HG02588 (cell line): ENCODE results near the gene KRT80.

Experiments used
- ATAC-seq: cut with Tn5 transposase; IDR thresholded peaks from one replicate; pipeline ENCODE4 v1.9.1; 2021; ENCODE audit warnings: mild to moderate bottlenecking, moderate library complexity; ENCODE audit not compliant: unreplicated experiment

KRT80 gene

GRCh38 chr12:52141875-52142274 lies 49.9 kb downstream of the KRT80 start:
- ATAC-seq = no peak

- ATAC-seq = no peak
Measured at GRCh38 chr12:52141306-52141705, 50.5 kb downstream of the KRT80 start.

- ATAC-seq = no peak
Measured at GRCh38 chr12:52139579-52140062, 52.2 kb downstream of the KRT80 start.

GRCh38 chr12:52139147-52139546 lies 52.7 kb downstream of the KRT80 start:
- ATAC-seq = no peak

GRCh38 chr12:52137746-52138145 lies 54.1 kb downstream of the KRT80 start:
- no peak for ATAC-seq

GRCh38 chr12:52132754-52133161 lies 59.1 kb downstream of the KRT80 start:
- ATAC-seq = no peak

GRCh38 chr12:52130711-52131110 lies 61.1 kb downstream of the KRT80 start:
- ATAC-seq = no peak

- no peak for ATAC-seq
Measured at GRCh38 chr12:52127683-52128450, 63.9 kb downstream of the KRT80 start.

GRCh38 chr12:52126605-52127578 lies 64.9 kb downstream of the KRT80 start:
- no peak for ATAC-seq

GRCh38 chr12:52126050-52126604 lies 65.7 kb downstream of the KRT80 start:
- no peak for ATAC-seq

- ATAC-seq = no peak
Measured at GRCh38 chr12:52125476-52125900, 66.3 kb downstream of the KRT80 start.

- ATAC-seq = no peak
Measured at GRCh38 chr12:52123487-52124186, 68.2 kb downstream of the KRT80 start.

- no peak for ATAC-seq
Measured at GRCh38 chr12:52122904-52123303, 68.9 kb downstream of the KRT80 start.

- no peak for ATAC-seq
Measured at GRCh38 chr12:52122540-52122871, 69.3 kb downstream of the KRT80 start.

GRCh38 chr12:52121824-52122539 lies 69.8 kb downstream of the KRT80 start:
- ATAC-seq = no peak

GRCh38 chr12:52120951-52121823 lies 70.6 kb downstream of the KRT80 start:
- ATAC-seq = no peak

- ATAC-seq = peak; percentile 29
Measured at GRCh38 chr12:52119398-52120254, 72.2 kb downstream of the KRT80 start.
